GM19099 (cell line): ENCODE measurements around the gene MTHFR.

Source experiments
- POLR2A ChIP-seq: IDR thresholded peaks from 3 replicates; pipeline ENCODE4 v1.6.1; 2011; ENCODE audit warnings: low read depth; ENCODE audit not compliant: insufficient read length; ENCODE audit errors: extremely low read depth

MTHFR gene

GRCh38 chr1:11838349-11839272 lies 32.8 kb upstream of the MTHFR start:
- no peak for TF ChIP-seq POLR2A

- no peak for TF ChIP-seq POLR2A
These were observed 32.1 kb upstream of the MTHFR start for GRCh38 chr1:11837767-11838348.

- no peak for TF ChIP-seq POLR2A
These were observed 31.4 kb upstream of the MTHFR start for GRCh38 chr1:11836955-11837766.

GRCh38 chr1:11835441-11836225 lies 29.9 kb upstream of the MTHFR start:
- no peak for TF ChIP-seq POLR2A

GRCh38 chr1:11833900-11834299 lies 28.1 kb upstream of the MTHFR start:
- no peak for TF ChIP-seq POLR2A

GRCh38 chr1:11833497-11833896 lies 27.7 kb upstream of the MTHFR start:
- TF ChIP-seq POLR2A, result no peak

- TF ChIP-seq POLR2A, result no peak
These were observed 26.4 kb upstream of the MTHFR start for GRCh38 chr1:11831945-11832725.

GRCh38 chr1:11828511-11828910 lies 22.7 kb upstream of the MTHFR start:
- TF ChIP-seq POLR2A, result no peak

GRCh38 chr1:11826946-11827345 lies 21.2 kb upstream of the MTHFR start:
- no peak for TF ChIP-seq POLR2A

- no peak for TF ChIP-seq POLR2A
These were observed 19.4 kb upstream of the MTHFR start for GRCh38 chr1:11825131-11825530.

- no peak for TF ChIP-seq POLR2A
These were observed 17.8 kb upstream of the MTHFR start for GRCh38 chr1:11823366-11824137.

GRCh38 chr1:11822091-11822490 lies 16.3 kb upstream of the MTHFR start:
- no peak for TF ChIP-seq POLR2A

- no peak for TF ChIP-seq POLR2A
These were observed 11.4 kb upstream of the MTHFR start for GRCh38 chr1:11817192-11817591.

GRCh38 chr1:11813021-11813420 lies 7.3 kb upstream of the MTHFR start:
- no peak for TF ChIP-seq POLR2A

- TF ChIP-seq POLR2A, result no peak
These were observed 1.4 kb upstream of the MTHFR start for GRCh38 chr1:11807133-11807532.
